WTC11 (cell line): ENCODE measurements around the gene KRT28. TPM values are rescaled to one million over a fixed set of nuclear protein-coding genes. Genes with fewer than 3 reads are reported as not detected.

Source experiments
- ATAC-seq: fragments of 200-7000 bp; cut with Tn5 transposase; 2 replicates; pipeline ENCODE4 v1.10.0; 2021; ENCODE audit warnings: mild to moderate bottlenecking, moderate library complexity
- CTCF ChIA-PET: fragments of 300-600 bp; sonication (Branson Sonifier 250); formaldehyde crosslinking; loops from one replicate; lab custom pipeline; 2021; ENCODE audit warnings: antibody characterized with exemption; lab: Charles Lee
- POLR2A ChIA-PET: fragments of 350-600 bp; sonication (Branson Sonifier 250); formaldehyde crosslinking; loops from one replicate; lab custom pipeline; 2021; ENCODE audit warnings: antibody characterized with exemption; lab: Charles Lee
- DNase-seq: peaks from one replicate; pipeline ENCODE4 v3.0.0; 2021; ENCODE audit warnings: low spot score
- H3K27ac Mint-ChIP-seq: 2 replicates; pipeline ENCODE4 v1.8.0; 2021; ENCODE audit warnings: mixed read lengths
- H3K27me3 Mint-ChIP-seq: 2 replicates; pipeline ENCODE4 v1.8.0; 2021; ENCODE audit warnings: low read depth, mild to moderate bottlenecking, moderate library complexity, mixed read lengths
- H3K36me3 Mint-ChIP-seq: 2 replicates; pipeline ENCODE4 v1.8.0; 2021; ENCODE audit warnings: mixed read lengths
- H3K4me1 Mint-ChIP-seq: 2 replicates; pipeline ENCODE4 v1.8.0; 2022; ENCODE audit warnings: mixed read lengths
- H3K4me3 Mint-ChIP-seq: 2 replicates; pipeline ENCODE4 v1.8.0; 2021; ENCODE audit warnings: mild to moderate bottlenecking, moderate library complexity, mixed read lengths
- H3K9me3 Mint-ChIP-seq: 2 replicates; pipeline ENCODE4 v1.8.0; 2021; ENCODE audit warnings: mixed read lengths
- ATF1 ChIP-seq: sonication (generic); formaldehyde crosslinking; IDR thresholded peaks from 2 replicates; pipeline ENCODE4 v1.8.1; 2023; ENCODE audit warnings: mild to moderate bottlenecking, moderate library complexity, missing genetic modification reagents
- ATF6 ChIP-seq: sonication (generic); formaldehyde crosslinking; IDR thresholded peaks from 2 replicates; pipeline ENCODE4 v1.8.1; 2023; ENCODE audit warnings: mild to moderate bottlenecking, missing genetic modification reagents
- ERG ChIP-seq: fragments of 250-450 bp; sonication (Bioruptor Pico); IDR thresholded peaks from 2 replicates; pipeline ENCODE4 v1.8.0; 2021; ENCODE audit warnings: mild to moderate bottlenecking
- FOXJ3 ChIP-seq: sonication (generic); formaldehyde crosslinking; IDR thresholded peaks from 2 replicates; pipeline ENCODE4 v1.9.0; 2021; ENCODE audit warnings: missing genetic modification reagents, mild to moderate bottlenecking, borderline replicate concordance
- FOXK1 ChIP-seq: sonication (generic); formaldehyde crosslinking; IDR thresholded peaks from 2 replicates; pipeline ENCODE4 v1.8.0; 2022; ENCODE audit warnings: mild to moderate bottlenecking, moderate library complexity, missing genetic modification reagents
- FOXP1 ChIP-seq: sonication (generic); formaldehyde crosslinking; IDR thresholded peaks from 2 replicates; pipeline ENCODE4 v1.8.0; 2022; ENCODE audit warnings: missing genetic modification reagents, mild to moderate bottlenecking, moderate library complexity, borderline replicate concordance
- IRF1 ChIP-seq: sonication (generic); formaldehyde crosslinking; IDR thresholded peaks from 2 replicates; pipeline ENCODE4 v1.8.0; 2023; ENCODE audit warnings: missing genetic modification reagents
- JAZF1 ChIP-seq: fragments of 250-450 bp; sonication (Bioruptor Pico); IDR thresholded peaks from 2 replicates; pipeline ENCODE4 v1.9.0; 2021; ENCODE audit warnings: moderate library complexity, mild to moderate bottlenecking, inconsistent platforms
- KAT7 ChIP-seq: sonication (generic); formaldehyde crosslinking; IDR thresholded peaks from 2 replicates; pipeline ENCODE4 v1.8.1; 2023; ENCODE audit warnings: missing genetic modification reagents, mild to moderate bottlenecking, borderline replicate concordance
- NFATC4 ChIP-seq: fragments of 250-450 bp; sonication (Bioruptor Pico); IDR thresholded peaks from 2 replicates; pipeline ENCODE4 v1.9.0; 2021; ENCODE audit warnings: mild to moderate bottlenecking
- OVOL2 ChIP-seq: fragments of 250-450 bp; sonication (Bioruptor Pico); IDR thresholded peaks from 2 replicates; pipeline ENCODE4 v1.9.0; 2021; ENCODE audit warnings: mild to moderate bottlenecking, borderline replicate concordance
- SMAD4 ChIP-seq: sonication (generic); formaldehyde crosslinking; IDR thresholded peaks from 2 replicates; pipeline ENCODE4 v1.8.0; 2022; ENCODE audit warnings: mild to moderate bottlenecking, missing genetic modification reagents
- SP1 ChIP-seq: sonication (generic); formaldehyde crosslinking; conservative IDR thresholded peaks from 2 replicates; pipeline ENCODE4 v1.8.1; 2022; ENCODE audit warnings: missing genetic modification reagents
- ZMAT4 ChIP-seq: fragments of 250-450 bp; sonication (Bioruptor Pico); IDR thresholded peaks from 2 replicates; pipeline ENCODE4 v1.9.0; 2021; ENCODE audit warnings: mild to moderate bottlenecking
- ZNF317 ChIP-seq: sonication (generic); formaldehyde crosslinking; IDR thresholded peaks from 2 replicates; pipeline ENCODE4 v1.8.1; 2023; ENCODE audit warnings: low read depth, mild to moderate bottlenecking, moderate library complexity, missing genetic modification reagents, borderline replicate concordance
- ZNF425 ChIP-seq: fragments of 250-450 bp; sonication (Bioruptor Pico); conservative IDR thresholded peaks from 2 replicates; pipeline ENCODE4 v1.9.0; 2021; ENCODE audit warnings: mild to moderate bottlenecking
- ZNF532 ChIP-seq: fragments of 250-450 bp; sonication (Bioruptor Pico); IDR thresholded peaks from 2 replicates; pipeline ENCODE4 v1.9.0; 2021; ENCODE audit warnings: mild to moderate bottlenecking, borderline replicate concordance
- total RNA-seq: library from RNA; stranded (reverse); gene quantifications from 3 replicates; pipeline ENCODE4 v1.2.3, GENCODE V29; 2021

Gene KRT28
- total RNA-seq, 1 experiment from 2014 or later, result not detected

GRCh38 chr17:40765657-40766056, 34.1 kb downstream of the KRT28 start (continued):
- no peak for TF ChIP-seq ZNF425 (CRISPR knock-in tag)
- no peak for TF ChIP-seq FOXP1 (CRISPR knock-in tag)

GRCh38 chr17:40763752-40764151, 36.0 kb downstream of the KRT28 start:
- no peak for ATAC-seq
- H3K9me3 Mint-ChIP-seq, result peaks cover 63% of the 10 kb centered on the region
- no peaks in the 10 kb centered on the region for H3K4me1 Mint-ChIP-seq
- peaks cover 14% of the 10 kb centered on the region; the same call in 1 of the 2 replicates for H3K36me3 Mint-ChIP-seq
- ChIA-PET POLR2A (no interaction called here), CTCF (interaction anchor here (1.0 kb wide), 1 partner anchor 144 kb away, joined by 5 read pairs; no protein-coding TSS in a partner anchor)
- TF ChIP-seq ZNF317 (CRISPR knock-in tag), result peak; percentile 94
- no peak for TF ChIP-seq FOXK1
- no peak overlapping the region for H3K27ac Mint-ChIP-seq
- no peak for DNase-seq
- H3K27me3 Mint-ChIP-seq, result peaks cover 3% of the 10 kb centered on the region; the same call in 1 of the 2 replicates
- H3K4me3 Mint-ChIP-seq, result no peak overlapping the region

- Mint-ChIP-seq H3K4me1 (no peaks in the 10 kb centered on the region), H3K27ac (no peak overlapping the region), H3K36me3 (peaks cover 14% of the 10 kb centered on the region; the same call in 1 of the 2 replicates), H3K4me3 (no peak overlapping the region), H3K27me3 (peaks cover 3% of the 10 kb centered on the region), H3K9me3 (peaks cover 80% of the 10 kb centered on the region)
- ATAC-seq, result no peak
- CTCF ChIA-PET, result no interaction called here
- POLR2A ChIA-PET, result no interaction called here
- DNase-seq, result no peak
- TF ChIP-seq JAZF1 (CRISPR knock-in tag) (no peak), SP1 (CRISPR knock-in tag) (no peak), ERG (CRISPR knock-in tag) (no peak), IRF1 (no peak), FOXJ3 (CRISPR knock-in tag) (no peak), ATF6 (CRISPR knock-in tag) (no peak), ZNF532 (CRISPR knock-in tag) (no peak), ZMAT4 (CRISPR knock-in tag) (no peak), NFATC4 (CRISPR knock-in tag) (no peak), ATF1 (CRISPR knock-in tag) (no peak), OVOL2 (no peak), KAT7 (no peak), ZNF425 (CRISPR knock-in tag) (no peak), SMAD4 (CRISPR knock-in tag) (no peak)
Measured at GRCh38 chr17:40760105-40761016, 39.4 kb downstream of the KRT28 start.
